Vagina (tissue), 2 donors: ENCODE results near the gene ZNF613.

Source experiments
- POLR2A ChIP-seq, 2 donors: fragments of 450-650 bp; IDR thresholded peaks; one replicate each; pipeline ENCODE4 v1.6.1; 2017; ENCODE audit warnings: antibody characterized with exemption in 2 of 2, mild to moderate bottlenecking in 2 of 2, moderate library complexity in 2 of 2
- POLR2AphosphoS5 ChIP-seq, 2 donors: sonication (generic); formaldehyde crosslinking; IDR thresholded peaks; one replicate each; pipeline ENCODE4 v1.9.0; 2017; ENCODE audit warnings: antibody characterized with exemption in 2 of 2, mild to moderate bottlenecking in 2 of 2, low read depth in 1 of 2; ENCODE audit not compliant: insufficient read depth in 1 of 2
- TF ChIP-seq, protein P1 (sequence below), 3 experiments: fragments of 450-650 bp in 2 of 3; fragments of 200-600 bp in 1 of 3; sonication (generic) in 1 of 3; IDR thresholded peaks; one replicate each; pipeline ENCODE4 v1.5.1; 2017 to 2019; ENCODE audit warnings: antibody characterized with exemption in 3 of 3, mild to moderate bottlenecking in 2 of 3, moderate library complexity in 2 of 3

GRCh38 chr19:51891193-51891747 lies 36.0 kb upstream of the ZNF613 start:
- TF ChIP-seq, protein P1, sequence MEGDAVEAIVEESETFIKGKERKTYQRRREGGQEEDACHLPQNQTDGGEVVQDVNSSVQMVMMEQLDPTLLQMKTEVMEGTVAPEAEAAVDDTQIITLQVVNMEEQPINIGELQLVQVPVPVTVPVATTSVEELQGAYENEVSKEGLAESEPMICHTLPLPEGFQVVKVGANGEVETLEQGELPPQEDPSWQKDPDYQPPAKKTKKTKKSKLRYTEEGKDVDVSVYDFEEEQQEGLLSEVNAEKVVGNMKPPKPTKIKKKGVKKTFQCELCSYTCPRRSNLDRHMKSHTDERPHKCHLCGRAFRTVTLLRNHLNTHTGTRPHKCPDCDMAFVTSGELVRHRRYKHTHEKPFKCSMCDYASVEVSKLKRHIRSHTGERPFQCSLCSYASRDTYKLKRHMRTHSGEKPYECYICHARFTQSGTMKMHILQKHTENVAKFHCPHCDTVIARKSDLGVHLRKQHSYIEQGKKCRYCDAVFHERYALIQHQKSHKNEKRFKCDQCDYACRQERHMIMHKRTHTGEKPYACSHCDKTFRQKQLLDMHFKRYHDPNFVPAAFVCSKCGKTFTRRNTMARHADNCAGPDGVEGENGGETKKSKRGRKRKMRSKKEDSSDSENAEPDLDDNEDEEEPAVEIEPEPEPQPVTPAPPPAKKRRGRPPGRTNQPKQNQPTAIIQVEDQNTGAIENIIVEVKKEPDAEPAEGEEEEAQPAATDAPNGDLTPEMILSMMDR (IDR thresholded peaks at IDR 0.05): no peak
- TF ChIP-seq POLR2A (IDR thresholded peaks at IDR 0.05) (no peak), POLR2AphosphoS5 (IDR thresholded peaks at IDR 0.05; ENCODE audit: insufficient read depth in 1 of 2, low read depth in 1 of 2) (no peak)
